ENCODE results near the gene FKBP1A.

GRCh38 chr20:1390581-1391403, 2.1 kb downstream of the FKBP1A start:
- TF ChIP-seq ZNF274 (IDR thresholded peaks at IDR 0.05; ENCODE audit: low read depth, low read length) (no peak), SUZ12 (IDR thresholded peaks at IDR 0.05; ENCODE audit: extremely low read depth, insufficient read depth, insufficient read length) (no peak), YY1 (IDR thresholded peaks at IDR 0.05; ENCODE audit: insufficient read depth, insufficient read length) (no peak)
